ENCODE results near the gene IQSEC1. TPM values are rescaled to one million over a fixed set of nuclear protein-coding genes. Genes with fewer than 3 reads are reported as not detected.

IQSEC1 gene
- total and polyA plus RNA-seq, 2 donors (not counting 1 experiment from before 2014, with no cell fraction given), result 4.3 to 18.2 TPM

- TF ChIP-seq CTCF (conservative IDR thresholded peaks at IDR 0.05 in 1 of 2, IDR thresholded peaks at IDR 0.05 in 1 of 2; ENCODE audit: low read depth in 1 of 2, low read length in 2 of 2) (no peak), EZH2 (IDR thresholded peaks at IDR 0.05; ENCODE audit: low read length, missing control alignments) (no peak)
- Histone ChIP-seq H3K36me3 (ENCODE audit: control insufficient read depth, insufficient read depth, low read length) (no peaks in the 10 kb centered on the region), H3K4me3 (replicated peaks in 1 of 4; ENCODE audit: control extremely low read depth in 1 of 4, insufficient read depth in 1 of 4, low read depth in 3 of 4, low read length in 4 of 4) (no peak overlapping the region), H3K79me2 (ENCODE audit: control insufficient read depth, insufficient read depth, low read length) (no peaks in the 10 kb centered on the region), H4K20me1 (ENCODE audit: control insufficient read depth, extremely low read depth, insufficient read depth, low read length) (no peaks in the 10 kb centered on the region), H3K9ac (ENCODE audit: insufficient read depth, low read length) (no peak overlapping the region), H3K27ac (ENCODE audit: insufficient read depth, low read length) (no peak overlapping the region), H2AFZ (ENCODE audit: low read length) (no peak overlapping the region), H3K4me1 (ENCODE audit: control insufficient read depth, extremely low read depth, insufficient read depth, low read length) (no peaks in the 10 kb centered on the region), H3K4me2 (ENCODE audit: extremely low read depth, insufficient read depth, low read length) (no peak overlapping the region), H3K9me3 (ENCODE audit: control insufficient read depth, insufficient read depth, low read depth, low read length) (no peaks in the 10 kb centered on the region), H3K27me3 (ENCODE audit: control insufficient read depth, insufficient read depth, low read length) (peaks cover 16% of the 10 kb centered on the region)
- DNase-seq (ENCODE audit: low read depth in 2 of 2), result no peak
Observed at GRCh38 chr3:13072600-13073325, 466 bp downstream of the IQSEC1 start.

GRCh38 chr3:13072239-13072599, 1.0 kb downstream of the IQSEC1 start:
- Histone ChIP-seq H3K4me2 (ENCODE audit: extremely low read depth, insufficient read depth, low read length) (no peak overlapping the region), H3K79me2 (ENCODE audit: control insufficient read depth, insufficient read depth, low read length) (no peaks in the 10 kb centered on the region), H3K27me3 (ENCODE audit: control insufficient read depth, insufficient read depth, low read length) (peaks cover 16% of the 10 kb centered on the region), H3K9ac (ENCODE audit: insufficient read depth, low read length) (no peak overlapping the region), H4K20me1 (ENCODE audit: control insufficient read depth, extremely low read depth, insufficient read depth, low read length) (no peaks in the 10 kb centered on the region), H3K9me3 (ENCODE audit: control insufficient read depth, insufficient read depth, low read depth, low read length) (no peaks in the 10 kb centered on the region), H3K36me3 (ENCODE audit: control insufficient read depth, insufficient read depth, low read length) (no peaks in the 10 kb centered on the region), H3K4me1 (ENCODE audit: control insufficient read depth, extremely low read depth, insufficient read depth, low read length) (no peaks in the 10 kb centered on the region), H3K4me3 (replicated peaks in 1 of 4; ENCODE audit: control extremely low read depth in 1 of 4, insufficient read depth in 1 of 4, low read depth in 3 of 4, low read length in 4 of 4) (no peak overlapping the region), H2AFZ (ENCODE audit: low read length) (no peak overlapping the region), H3K27ac (ENCODE audit: insufficient read depth, low read length) (no peak overlapping the region)
- TF ChIP-seq EZH2 (IDR thresholded peaks at IDR 0.05; ENCODE audit: low read length, missing control alignments), result no peak
- TF ChIP-seq CTCF (conservative IDR thresholded peaks at IDR 0.05 in 1 of 2, IDR thresholded peaks at IDR 0.05 in 1 of 2; ENCODE audit: low read depth in 1 of 2, low read length in 2 of 2), result no peak
- peak in 1 of 2 donors; percentile 23 for DNase-seq (ENCODE audit: low read depth in 2 of 2)

GRCh38 chr3:13071695-13072094, 1.5 kb downstream of the IQSEC1 start:
- Histone ChIP-seq H3K4me2 (ENCODE audit: extremely low read depth, insufficient read depth, low read length) (no peak overlapping the region), H4K20me1 (ENCODE audit: control insufficient read depth, extremely low read depth, insufficient read depth, low read length) (no peaks in the 10 kb centered on the region), H3K27me3 (ENCODE audit: control insufficient read depth, insufficient read depth, low read length) (peaks cover 16% of the 10 kb centered on the region), H3K27ac (ENCODE audit: insufficient read depth, low read length) (no peak overlapping the region), H3K79me2 (ENCODE audit: control insufficient read depth, insufficient read depth, low read length) (no peaks in the 10 kb centered on the region), H3K9me3 (ENCODE audit: control insufficient read depth, insufficient read depth, low read depth, low read length) (no peaks in the 10 kb centered on the region), H3K36me3 (ENCODE audit: control insufficient read depth, insufficient read depth, low read length) (no peaks in the 10 kb centered on the region), H3K9ac (ENCODE audit: insufficient read depth, low read length) (no peak overlapping the region), H2AFZ (ENCODE audit: low read length) (no peak overlapping the region), H3K4me3 (replicated peaks in 1 of 4; ENCODE audit: control extremely low read depth in 1 of 4, insufficient read depth in 1 of 4, low read depth in 3 of 4, low read length in 4 of 4) (no peak overlapping the region), H3K4me1 (ENCODE audit: control insufficient read depth, extremely low read depth, insufficient read depth, low read length) (no peaks in the 10 kb centered on the region)
- DNase-seq (ENCODE audit: low read depth in 2 of 2), result no peak
- TF ChIP-seq CTCF (conservative IDR thresholded peaks at IDR 0.05 in 1 of 2, IDR thresholded peaks at IDR 0.05 in 1 of 2; ENCODE audit: low read depth in 1 of 2, low read length in 2 of 2) (no peak), EZH2 (IDR thresholded peaks at IDR 0.05; ENCODE audit: low read length, missing control alignments) (no peak)
